OCI-LY7 (cell line): ENCODE data around the gene PIK3R3. TPM values are rescaled to one million over a fixed set of nuclear protein-coding genes. Genes with fewer than 3 reads are reported as not detected.

Experiments used
- BruUV-seq: library from RNA; stranded (reverse); fragments of 400-500 nt; replicated peaks from 2 replicates; lab custom pipeline; 2021; lab: Mats Ljungman, UMichigan
- CTCF ChIA-PET: fragments of 300-600 bp; sonication (Branson Sonifier 250); formaldehyde crosslinking; loops from one replicate; lab custom pipeline; 2022; ENCODE audit warnings: antibody characterized with exemption; ENCODE audit not compliant: unreplicated experiment; lab: Charles Lee
- POLR2A ChIA-PET: fragments of 300-600 bp; sonication (Branson Sonifier 250); formaldehyde crosslinking; loops from one replicate; lab custom pipeline; 2022; ENCODE audit warnings: antibody characterized with exemption; lab: Charles Lee
- DNase-seq: peaks from one replicate; pipeline ENCODE4 v3.0.0-alpha.2; 2015; ENCODE audit warnings: low spot score
- H2AFZ ChIP-seq: fragments of 200-600 bp; sonication (generic), shearing (Covaris generic); 2 replicates; pipeline ENCODE4 v1.6.1; 2014; ENCODE audit warnings: mild to moderate bottlenecking, antibody characterized with exemption, low read length, moderate library complexity
- H3K27ac ChIP-seq: fragments of 200-600 bp; sonication (generic); 2 replicates; pipeline ENCODE4 v1.5.1; 2014; ENCODE audit warnings: mixed run types, low read depth, mild to moderate bottlenecking, moderate library complexity, low read length, inconsistent platforms; ENCODE audit not compliant: poor library complexity, severe bottlenecking
- H3K36me3 ChIP-seq: fragments of 200-600 bp; sonication (generic); 2 replicates; pipeline ENCODE4 v1.6.1; 2014; ENCODE audit warnings: mild to moderate bottlenecking, antibody characterized with exemption, low read length, moderate library complexity, mixed read lengths; ENCODE audit not compliant: insufficient read depth
- H3K4me1 ChIP-seq: fragments of 200-600 bp; sonication (generic); 2 replicates; pipeline ENCODE4 v1.5.1; 2014; ENCODE audit warnings: mild to moderate bottlenecking, low read length; ENCODE audit not compliant: insufficient read depth, poor library complexity, severe bottlenecking
- H3K4me2 ChIP-seq: fragments of 200-600 bp; sonication (generic); 2 replicates; pipeline ENCODE4 v1.6.1; 2014; ENCODE audit warnings: mild to moderate bottlenecking, low read length
- H3K4me3 ChIP-seq: fragments of 200-600 bp; sonication (generic); 2 replicates; pipeline ENCODE4 v1.5.1; 2014; ENCODE audit warnings: mild to moderate bottlenecking, low read depth, low read length; ENCODE audit not compliant: poor library complexity, severe bottlenecking
- H3K79me2 ChIP-seq: fragments of 200-600 bp; sonication (generic); 2 replicates; pipeline ENCODE4 v1.6.1; 2016; ENCODE audit warnings: low read depth, mild to moderate bottlenecking, low read length, moderate library complexity, mixed read lengths; ENCODE audit not compliant: insufficient read depth
- H3K9me2 ChIP-seq: fragments of 200-600 bp; sonication (generic); 2 replicates; pipeline ENCODE4 v1.6.1; 2016; ENCODE audit warnings: mild to moderate bottlenecking, low read length, mixed read lengths; ENCODE audit not compliant: insufficient read depth
- H3K9me3 ChIP-seq: fragments of 200-600 bp; sonication (generic); 2 replicates; pipeline ENCODE4 v1.6.1; 2014; ENCODE audit warnings: mild to moderate bottlenecking, mixed run types, low read length, mixed read lengths
- H4K20me1 ChIP-seq: fragments of 200-600 bp; sonication (generic); 2 replicates; pipeline ENCODE4 v1.6.1; 2014; ENCODE audit warnings: mild to moderate bottlenecking, antibody characterized with exemption, low read length, moderate library complexity, mixed read lengths; ENCODE audit not compliant: insufficient read depth
- EZH2phosphoT487 ChIP-seq: fragments of 200-600 bp; sonication (generic); IDR thresholded peaks from 2 replicates; pipeline ENCODE4 v1.6.1; 2018; ENCODE audit warnings: low read depth, borderline replicate concordance, mild to moderate bottlenecking, mixed run types, antibody characterized with exemption, low read length, moderate library complexity, mixed read lengths
- intact Hi-C: fragments of 100-400 bp; cut with micrococcal nuclease; formaldehyde crosslinking; loops from one replicate; pipeline ENCODE4 v1.10.0; 2022; ENCODE audit not compliant: unreplicated experiment
- total RNA-seq, 2 experiments: library from RNA; depleted of rRNA in 1 of 2; stranded (reverse); fragments of >200 nt in 1 of 2; shearing (Covaris generic) in 1 of 2; gene quantifications; 2 replicates each; pipeline ENCODE4 v1.2.3, GENCODE V29; 2014 to 2022
- TF ChIP-seq, protein P1 (sequence below): fragments of 200-600 bp; sonication (generic); conservative IDR thresholded peaks from 2 replicates; pipeline ENCODE4 v1.5.1; 2014; ENCODE audit warnings: mild to moderate bottlenecking, antibody characterized with exemption, low read length, moderate library complexity, mixed read lengths

Gene PIK3R3
- total RNA-seq, 2 experiments from 2014 or later = 12.7 to 27.0 TPM

- intact Hi-C loops = no loop called here
- no peak overlapping the region for H3K4me3 ChIP-seq
- peaks cover 76% of the 10 kb centered on the region for H3K36me3 ChIP-seq
- H2AFZ ChIP-seq = no peak overlapping the region
- no peak overlapping the region for H3K4me2 ChIP-seq
- TF ChIP-seq, protein P1, sequence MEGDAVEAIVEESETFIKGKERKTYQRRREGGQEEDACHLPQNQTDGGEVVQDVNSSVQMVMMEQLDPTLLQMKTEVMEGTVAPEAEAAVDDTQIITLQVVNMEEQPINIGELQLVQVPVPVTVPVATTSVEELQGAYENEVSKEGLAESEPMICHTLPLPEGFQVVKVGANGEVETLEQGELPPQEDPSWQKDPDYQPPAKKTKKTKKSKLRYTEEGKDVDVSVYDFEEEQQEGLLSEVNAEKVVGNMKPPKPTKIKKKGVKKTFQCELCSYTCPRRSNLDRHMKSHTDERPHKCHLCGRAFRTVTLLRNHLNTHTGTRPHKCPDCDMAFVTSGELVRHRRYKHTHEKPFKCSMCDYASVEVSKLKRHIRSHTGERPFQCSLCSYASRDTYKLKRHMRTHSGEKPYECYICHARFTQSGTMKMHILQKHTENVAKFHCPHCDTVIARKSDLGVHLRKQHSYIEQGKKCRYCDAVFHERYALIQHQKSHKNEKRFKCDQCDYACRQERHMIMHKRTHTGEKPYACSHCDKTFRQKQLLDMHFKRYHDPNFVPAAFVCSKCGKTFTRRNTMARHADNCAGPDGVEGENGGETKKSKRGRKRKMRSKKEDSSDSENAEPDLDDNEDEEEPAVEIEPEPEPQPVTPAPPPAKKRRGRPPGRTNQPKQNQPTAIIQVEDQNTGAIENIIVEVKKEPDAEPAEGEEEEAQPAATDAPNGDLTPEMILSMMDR = no peak
- no peak for TF ChIP-seq EZH2phosphoT487
- no peaks in the 10 kb centered on the region for H3K9me3 ChIP-seq
- no TSS peak for BruUV-seq
- H3K4me1 ChIP-seq = no peaks in the 10 kb centered on the region
- H3K27ac ChIP-seq = no peak overlapping the region
- H3K79me2 ChIP-seq = no peaks in the 10 kb centered on the region
- H4K20me1 ChIP-seq = no peaks in the 10 kb centered on the region
- ChIA-PET CTCF (no interaction called here), POLR2A (interaction anchor here (0.8 kb wide), 1 partner anchor 129 kb away, joined by 3 read pairs; no protein-coding TSS in a partner anchor)
- no peaks in the 10 kb centered on the region for H3K9me2 ChIP-seq
- no peak for DNase-seq
Observed at GRCh38 chr1:46011121-46011695, 121.2 kb downstream of the PIK3R3 start.

- Histone ChIP-seq H3K27ac (no peak overlapping the region), H4K20me1 (no peaks in the 10 kb centered on the region), H3K36me3 (peaks cover 82% of the 10 kb centered on the region), H3K79me2 (no peaks in the 10 kb centered on the region), H3K4me1 (no peaks in the 10 kb centered on the region), H2AFZ (no peak overlapping the region), H3K4me2 (no peak overlapping the region), H3K9me3 (no peaks in the 10 kb centered on the region), H3K9me2 (no peaks in the 10 kb centered on the region), H3K4me3 (no peak overlapping the region)
- DNase-seq = no peak
- no TSS peak for BruUV-seq
- intact Hi-C loops = no loop called here
- TF ChIP-seq EZH2phosphoT487 = no peak
- TF ChIP-seq, protein P1 = no peak
- ChIA-PET POLR2A (interaction anchor here (0.8 kb wide), 1 partner anchor 130 kb away, joined by 3 read pairs; no protein-coding TSS in a partner anchor), CTCF (no interaction called here)
Observed at GRCh38 chr1:46010611-46011010, 121.8 kb downstream of the PIK3R3 start.

DNA sequence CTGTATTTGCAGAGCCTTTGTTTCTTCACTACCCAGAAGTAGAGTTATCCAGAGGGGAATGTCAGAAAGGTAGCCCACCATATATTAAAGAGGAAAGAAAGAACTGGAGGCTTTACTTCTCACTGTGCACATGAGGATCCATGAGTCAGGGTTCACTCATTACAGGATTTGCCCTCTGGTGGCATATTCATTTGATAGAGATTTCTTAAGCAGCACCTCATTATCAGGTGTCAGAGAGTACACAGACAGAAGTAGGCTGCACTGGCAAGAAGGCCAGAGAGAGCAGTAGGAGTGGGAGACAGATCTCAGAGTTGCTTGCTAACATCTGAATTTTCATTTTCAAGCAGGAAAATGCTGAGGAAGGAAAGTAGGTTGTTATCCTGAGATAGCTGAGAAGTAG, 123.8 kb downstream of the PIK3R3 start:
- Histone ChIP-seq H3K4me3 (no peak overlapping the region), H4K20me1 (no peaks in the 10 kb centered on the region), H3K27ac (no peak overlapping the region), H3K4me2 (no peak overlapping the region), H3K9me3 (no peaks in the 10 kb centered on the region), H3K79me2 (no peaks in the 10 kb centered on the region), H3K4me1 (no peaks in the 10 kb centered on the region), H2AFZ (no peak overlapping the region), H3K36me3 (peaks cover 93% of the 10 kb centered on the region), H3K9me2 (no peaks in the 10 kb centered on the region)
- intact Hi-C loops = loop anchor here (10.0 kb wide), 1 partner anchor 364 kb away; no protein-coding TSS in a partner anchor
- POLR2A ChIA-PET = no interaction called here
- CTCF ChIA-PET = no interaction called here
- no peak for TF ChIP-seq EZH2phosphoT487
- TF ChIP-seq, protein P1 = no peak
- DNase-seq = no peak
- BruUV-seq = no TSS peak
